ENCODE results near the gene SDHA.

DNA sequence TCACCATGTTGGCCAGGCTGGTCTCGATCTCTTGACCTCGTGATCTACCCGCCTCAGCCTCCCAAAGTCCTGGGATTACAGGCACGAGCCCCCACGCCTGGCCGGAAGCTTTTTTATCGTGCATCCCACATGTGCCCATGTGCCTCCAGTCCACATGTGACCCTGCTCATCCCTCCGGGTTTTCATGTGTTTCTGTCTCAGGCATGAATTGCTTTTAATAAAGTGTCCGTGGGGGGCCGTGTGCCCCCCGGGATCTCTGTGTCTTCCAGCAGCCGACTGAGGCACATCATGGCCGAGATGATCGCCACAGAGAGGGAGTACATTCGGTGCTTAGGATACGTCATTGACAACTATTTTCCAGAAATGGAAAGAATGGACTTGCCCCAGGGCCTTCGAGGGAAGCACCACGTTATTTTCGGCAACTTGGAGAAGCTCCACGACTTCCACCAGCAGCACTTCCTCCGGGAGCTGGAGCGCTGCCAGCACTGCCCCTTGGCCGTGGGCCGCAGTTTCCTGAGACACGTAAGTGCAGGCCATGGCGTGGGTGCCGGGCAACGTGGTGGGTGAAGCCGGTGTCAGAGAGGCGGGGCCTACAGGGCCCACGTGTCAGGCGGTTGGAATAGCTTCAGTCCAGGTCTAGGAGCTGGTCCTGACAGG is 48.9 kb upstream of the SDHA start:
- TF ChIP-seq, protein P1, sequence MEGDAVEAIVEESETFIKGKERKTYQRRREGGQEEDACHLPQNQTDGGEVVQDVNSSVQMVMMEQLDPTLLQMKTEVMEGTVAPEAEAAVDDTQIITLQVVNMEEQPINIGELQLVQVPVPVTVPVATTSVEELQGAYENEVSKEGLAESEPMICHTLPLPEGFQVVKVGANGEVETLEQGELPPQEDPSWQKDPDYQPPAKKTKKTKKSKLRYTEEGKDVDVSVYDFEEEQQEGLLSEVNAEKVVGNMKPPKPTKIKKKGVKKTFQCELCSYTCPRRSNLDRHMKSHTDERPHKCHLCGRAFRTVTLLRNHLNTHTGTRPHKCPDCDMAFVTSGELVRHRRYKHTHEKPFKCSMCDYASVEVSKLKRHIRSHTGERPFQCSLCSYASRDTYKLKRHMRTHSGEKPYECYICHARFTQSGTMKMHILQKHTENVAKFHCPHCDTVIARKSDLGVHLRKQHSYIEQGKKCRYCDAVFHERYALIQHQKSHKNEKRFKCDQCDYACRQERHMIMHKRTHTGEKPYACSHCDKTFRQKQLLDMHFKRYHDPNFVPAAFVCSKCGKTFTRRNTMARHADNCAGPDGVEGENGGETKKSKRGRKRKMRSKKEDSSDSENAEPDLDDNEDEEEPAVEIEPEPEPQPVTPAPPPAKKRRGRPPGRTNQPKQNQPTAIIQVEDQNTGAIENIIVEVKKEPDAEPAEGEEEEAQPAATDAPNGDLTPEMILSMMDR (IDR thresholded peaks at IDR 0.05) = no peak
- no peak for TF ChIP-seq EZH2 (IDR thresholded peaks at IDR 0.05; ENCODE audit: borderline replicate concordance, insufficient read depth, low read depth, low read length, poor library complexity, severe bottlenecking)

Measured in B cell (primary cell).